H1 (cell line): ENCODE measurements around the gene GABRQ. TPM values are rescaled to one million over a fixed set of nuclear protein-coding genes. Genes with fewer than 3 reads are reported as not detected.

ENCODE experiments used
- CTCF ChIA-PET: fragments of 300-600 bp; sonication (Branson Sonifier 250); formaldehyde crosslinking; loops from one replicate; lab custom pipeline; 2021; ENCODE audit not compliant: partially characterized antibody; lab: Charles Lee
- POLR2A ChIA-PET: fragments of 300-600 bp; sonication (Branson Sonifier 250); formaldehyde crosslinking; loops from one replicate; lab custom pipeline; 2021; ENCODE audit warnings: inconsistent platforms; ENCODE audit not compliant: partially characterized antibody; lab: Charles Lee
- DNase-seq, 2 experiments: peaks; one replicate each; pipeline versions ENCODE4 v3.0.0 to v3.0.0-alpha.2; 2010 to 2022; ENCODE audit warnings: low spot score in 2 of 2, low read depth in 1 of 2, mixed read lengths in 1 of 2
- FAIRE-seq: peaks from 2 replicates; lab custom pipeline; 2011; peaks lifted over from hg19 to GRCh38; lab: Jason Lieb, UNC
- H2AFZ ChIP-seq: 2 replicates; pipeline ENCODE4 v1.8.1; 2012; ENCODE audit warnings: low read length, inconsistent platforms
- H2AK5ac ChIP-seq: 2 replicates; pipeline ENCODE4 v1.6.1; 2013; ENCODE audit warnings: low read depth, low read length
- H2BK120ac ChIP-seq: replicated peaks from 2 replicates; pipeline ENCODE3; 2013; ENCODE audit warnings: low read depth, low read length, inconsistent platforms
- H2BK12ac ChIP-seq: 2 replicates; pipeline ENCODE4 v1.6.1; 2013; ENCODE audit warnings: low read depth, low read length
- H2BK15ac ChIP-seq: 2 replicates; pipeline ENCODE4 v1.6.1; 2013; ENCODE audit warnings: low read length
- H2BK20ac ChIP-seq: 2 replicates; pipeline ENCODE4 v1.6.1; 2013; ENCODE audit warnings: low read length
- H2BK5ac ChIP-seq: 2 replicates; pipeline ENCODE4 v1.6.1; 2013; ENCODE audit warnings: low read depth, low read length
- H3K14ac ChIP-seq: 2 replicates; pipeline ENCODE4 v1.6.1; 2013; ENCODE audit warnings: inconsistent platforms; ENCODE audit not compliant: insufficient read length
- H3K18ac ChIP-seq: 2 replicates; pipeline ENCODE4 v1.6.1; 2013; ENCODE audit warnings: low read length; ENCODE audit errors: extremely low read depth
- H3K23ac ChIP-seq: 2 replicates; pipeline ENCODE4 v1.6.1; 2013; ENCODE audit warnings: inconsistent platforms; ENCODE audit not compliant: insufficient read length
- H3K23me2 ChIP-seq: 2 replicates; pipeline ENCODE4 v1.6.1; 2013; ENCODE audit warnings: low read depth, low read length
- H3K27ac ChIP-seq: 2 replicates; pipeline ENCODE4 v1.6.1; 2011; ENCODE audit warnings: low read depth, low read length, inconsistent platforms
- H3K27me3 ChIP-seq, 4 experiments: replicated peaks in 1 of 4; 1 replicate in 1 of 4; 2 replicates in 3 of 4; pipeline versions ENCODE4 v1.6.1 to v1.8.1; 2011 to 2013; ENCODE audit warnings: low read length in 3 of 4, mild to moderate bottlenecking in 3 of 4, inconsistent platforms in 2 of 4, mixed read lengths in 2 of 4, moderate library complexity in 1 of 4; ENCODE audit not compliant: control insufficient read depth in 3 of 4, insufficient read depth in 3 of 4; ENCODE audit errors: extremely low read depth in 1 of 4
- H3K36me3 ChIP-seq, 4 experiments: 2 replicates each; pipeline versions ENCODE4 v1.6.1 to v1.8.1; 2011 to 2013; ENCODE audit warnings: mild to moderate bottlenecking in 4 of 4, low read length in 3 of 4, moderate library complexity in 2 of 4, control low read depth in 1 of 4, inconsistent platforms in 1 of 4; ENCODE audit not compliant: insufficient read depth in 4 of 4, control insufficient read depth in 2 of 4
- H3K4ac ChIP-seq: replicated peaks from 2 replicates; pipeline ENCODE3; 2013; ENCODE audit warnings: low read length, low read depth, mixed read lengths, inconsistent platforms; ENCODE audit not compliant: insufficient read length
- H3K4me1 ChIP-seq, 4 experiments: replicated peaks in 1 of 4; 1 replicate in 1 of 4; 2 replicates in 3 of 4; pipeline versions ENCODE4 v1.6.1 to v1.8.1; 2011 to 2013; ENCODE audit warnings: low read length in 3 of 4, inconsistent platforms in 2 of 4, mixed read lengths in 1 of 4; ENCODE audit not compliant: insufficient read depth in 4 of 4, control insufficient read depth in 3 of 4
- H3K4me2 ChIP-seq, 2 experiments: 2 replicates each; pipeline versions ENCODE4 v1.6.1 to v1.8.1; 2011 to 2013; ENCODE audit warnings: low read depth in 2 of 2, low read length in 2 of 2, control low read depth in 1 of 2, inconsistent platforms in 1 of 2, mild to moderate bottlenecking in 1 of 2; ENCODE audit not compliant: insufficient read depth in 1 of 2
- H3K4me3 ChIP-seq, 4 experiments: fragments of 200-600, 300-600 bp in 1 of 4; sonication (generic), shearing (Covaris generic), sonication (Bioruptor Twin) in 1 of 4; 2 replicates each; pipeline versions ENCODE4 v1.5.1 to v1.8.1; 2011 to 2016; ENCODE audit warnings: low read length in 4 of 4, low read depth in 3 of 4, control low read depth in 2 of 4, inconsistent platforms in 2 of 4, mild to moderate bottlenecking in 2 of 4, mixed read lengths in 1 of 4, moderate library complexity in 1 of 4; ENCODE audit not compliant: insufficient read depth in 2 of 4; ENCODE audit errors: extremely low read depth in 1 of 4
- H3K56ac ChIP-seq: replicated peaks from 2 replicates; pipeline ENCODE3; 2013; ENCODE audit warnings: low read depth, mild to moderate bottlenecking, mixed read lengths, low read length, inconsistent platforms; ENCODE audit not compliant: insufficient read length
- H3K79me1 ChIP-seq: 2 replicates; pipeline ENCODE4 v1.6.1; 2013; ENCODE audit warnings: low read depth, low read length, control low read depth
- H3K79me2 ChIP-seq, 2 experiments: 2 replicates each; pipeline versions ENCODE4 v1.6.1 to v1.8.1; 2012 to 2013; ENCODE audit warnings: low read length in 2 of 2, mild to moderate bottlenecking in 2 of 2, inconsistent platforms in 1 of 2; ENCODE audit not compliant: insufficient read depth in 2 of 2, control insufficient read depth in 1 of 2
- H3K9ac ChIP-seq, 4 experiments: replicated peaks in 1 of 4; 1 replicate in 1 of 4; 2 replicates in 3 of 4; pipeline versions ENCODE4 v1.6.1 to v1.8.1; 2011 to 2013; ENCODE audit warnings: low read depth in 3 of 4, low read length in 3 of 4, control low read depth in 2 of 4, mild to moderate bottlenecking in 2 of 4, moderate library complexity in 2 of 4, inconsistent platforms in 1 of 4; ENCODE audit errors: extremely low read depth in 1 of 4
- H3K9me3 ChIP-seq, 2 experiments: 2 replicates each; pipeline versions ENCODE4 v1.6.1 to v1.8.1; 2012 to 2013; ENCODE audit warnings: mild to moderate bottlenecking in 2 of 2, moderate library complexity in 2 of 2, control low read depth in 1 of 2, inconsistent platforms in 1 of 2, low read depth in 1 of 2, low read length in 1 of 2, mixed read lengths in 1 of 2; ENCODE audit not compliant: insufficient read depth in 2 of 2
- H4K20me1 ChIP-seq, 2 experiments: replicated peaks in 1 of 2; 2 replicates each; pipeline versions ENCODE3 to v1.8.1; 2011 to 2013; ENCODE audit warnings: inconsistent platforms in 2 of 2, low read length in 2 of 2, mild to moderate bottlenecking in 1 of 2; ENCODE audit not compliant: insufficient read depth in 2 of 2, control insufficient read depth in 1 of 2
- H4K5ac ChIP-seq: 2 replicates; pipeline ENCODE4 v1.6.1; 2013; ENCODE audit warnings: low read length, low read depth, mixed read lengths, inconsistent platforms; ENCODE audit not compliant: insufficient read length
- H4K8ac ChIP-seq: 2 replicates; pipeline ENCODE4 v1.8.0; 2013; ENCODE audit warnings: mild to moderate bottlenecking, moderate library complexity, low read length, inconsistent platforms; ENCODE audit not compliant: insufficient read depth; ENCODE audit errors: extremely low read depth
- H4K91ac ChIP-seq: replicated peaks from 2 replicates; pipeline ENCODE3; 2013; ENCODE audit warnings: low read length, mixed read lengths, inconsistent platforms; ENCODE audit not compliant: insufficient read length
- RFX5 ChIP-seq: IDR thresholded peaks from 2 replicates; pipeline ENCODE4 v1.6.1; 2011; ENCODE audit warnings: low read depth, low read length, improper control_type of control experiment, borderline replicate concordance
- SRF ChIP-seq: IDR thresholded peaks from 2 replicates; pipeline ENCODE4 v1.6.1; 2011; ENCODE audit warnings: mild to moderate bottlenecking, low read depth, low read length, moderate library complexity
- TBP ChIP-seq: IDR thresholded peaks from 2 replicates; pipeline ENCODE4 v1.6.1; 2011; ENCODE audit warnings: low read depth, low read length, improper control_type of control experiment
- WGBS, 2 experiments: shearing (Covaris generic) in 1 of 2; methylation state at CpG; one replicate each; pipeline versions ENCODE4 v1.1.6 to v1.1.7; 2013 to 2015; ENCODE audit warnings: low lambda C conversion rate in 2 of 2, mixed read lengths in 2 of 2, inconsistent platforms in 1 of 2, low coverage in 1 of 2, missing lambda C conversion rate in 1 of 2; ENCODE audit not compliant: insufficient replicate concordance in 2 of 2, insufficient coverage in 1 of 2, insufficient read length in 1 of 2; ENCODE audit errors: extremely low coverage in 1 of 2, missing lambda C conversion rate in 1 of 2; 5-methylcytosine and 5-hydroxymethylcytosine counted together
- polyA plus RNA-seq, 7 experiments: library from polyadenylated mRNA; depleted of rRNA in 3 of 7; stranded (reverse) in 5 of 7; unstranded in 2 of 7; fragments of >200 nt in 5 of 7; fragments of 200-250 nt in 2 of 7; gene quantifications; 1 replicate in 5 of 7; 2 replicates in 1 of 7; 4 replicates in 1 of 7; pipeline versions ENCODE4 v1.2.1 to v1.2.3, GENCODE V29; 2011 to 2013; ENCODE audit warnings: missing spikeins in 2 of 7, mixed read lengths in 2 of 7
- total RNA-seq: library from RNA; stranded (reverse); fragmentation: NEBNext Ultra II Directional; extraction: Animal tissue kit (Norgen Biotek cat#: 25700); gene quantifications from 2 replicates; pipeline ENCODE4 v1.2.1, GENCODE V29; 2021

The GABRQ gene
- total and polyA plus RNA-seq, 2 of the 8 experiments (the other 6 are each of a cell fraction or from before 2014, with no cell fraction given) = 6.3 to 9.6 TPM

DNA sequence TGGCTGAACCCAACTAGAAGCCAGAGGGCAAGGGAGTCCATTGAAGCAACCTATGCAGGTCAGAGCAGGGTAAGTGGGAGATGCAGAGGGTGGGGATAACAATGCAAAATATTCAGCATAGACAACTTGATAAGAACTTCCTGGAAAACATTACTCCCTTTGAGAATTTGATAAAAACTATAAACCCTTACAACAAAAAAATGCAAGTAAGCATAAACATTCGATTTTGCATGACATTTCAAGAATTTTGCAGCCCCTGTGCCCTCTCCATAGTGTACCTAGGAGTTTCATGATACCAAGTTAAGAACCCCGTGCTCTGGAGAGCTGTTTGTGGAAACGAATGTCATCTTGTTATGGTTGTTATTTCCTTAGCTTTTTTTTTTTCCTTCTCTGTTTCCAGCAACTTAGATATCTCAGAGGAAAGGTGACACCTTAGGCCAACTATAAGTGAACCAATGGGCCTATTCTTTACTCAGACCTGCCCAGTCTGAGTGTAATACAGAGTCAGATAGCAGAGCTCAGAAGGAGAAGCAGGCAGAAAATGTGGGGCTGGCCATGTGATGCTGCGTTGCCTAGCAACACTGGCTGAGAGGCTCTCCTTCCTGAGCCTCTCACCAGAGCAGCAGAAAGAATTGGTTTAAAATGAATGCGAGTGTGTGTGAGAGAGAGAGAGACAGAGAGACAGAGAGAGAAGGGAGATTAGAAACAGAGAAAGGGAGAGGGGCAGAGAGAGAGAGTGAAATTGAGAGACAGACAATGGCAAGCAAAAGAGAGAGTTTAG, 36.7 kb upstream of the GABRQ start:
- Histone ChIP-seq H3K36me3 (no peaks in the 10 kb centered on the region), H2BK12ac (no peak overlapping the region), H3K9ac (no peak overlapping the region), H2BK5ac (no peak overlapping the region), H3K4me2 (no peak overlapping the region), H3K23ac (no peak overlapping the region), H2BK15ac (no peak overlapping the region), H2AFZ (no peak overlapping the region), H4K91ac (no peak overlapping the region), H2BK20ac (no peak overlapping the region), H2BK120ac (no peak overlapping the region), H3K79me2 (no peaks in the 10 kb centered on the region), H4K8ac (no peak overlapping the region), H4K20me1 (no peaks in the 10 kb centered on the region), H3K18ac (no peak overlapping the region), H3K4me3 (no peak overlapping the region), H3K9me3 (no peaks in the 10 kb centered on the region), H4K5ac (no peak overlapping the region), H3K27ac (no peak overlapping the region), H3K4ac (no peak overlapping the region), H3K4me1 (no peaks in the 10 kb centered on the region), H3K14ac (no peak overlapping the region), H3K27me3 (no peaks in the 10 kb centered on the region), H3K23me2 (no peaks in the 10 kb centered on the region), H2AK5ac (no peak overlapping the region), H3K79me1 (no peaks in the 10 kb centered on the region), H3K56ac (no peak overlapping the region)
- CTCF ChIA-PET = interaction anchor here (0.6 to 1.5 kb wide), 3 partner anchors 13 to 1094 kb away, joined by 3 to 5 read pairs (median 3); no protein-coding TSS in a partner anchor
- POLR2A ChIA-PET = interaction anchor here (0.6 kb wide), 1 partner anchor 13 kb away, joined by 4 read pairs; no protein-coding TSS in a partner anchor
- no peak for DNase-seq
- no peak for FAIRE-seq
- 87% methylated on average over 3 of the region's 5 CpGs; no CpG with 5 or more reads in 1 of the 2 experiments for WGBS, 2 experiments
- no peak for TF ChIP-seq TBP
- no peak for TF ChIP-seq SRF
- no peak for TF ChIP-seq RFX5
